CD4-positive, CD25-positive, alpha-beta regulatory T cell (primary cell): ENCODE measurements around the gene FYCO1. TPM values are rescaled to one million over a fixed set of nuclear protein-coding genes. Genes with fewer than 3 reads are reported as not detected.

ENCODE experiments used
- ATAC-seq, 2 donors: fragments of 150-1000 bp; cut with Tn5 transposase; one replicate each; pipeline ENCODE4 v1.10.0; 2021; ENCODE audit warnings: low read depth in 2 of 2, moderate number of reproducible peaks in 2 of 2, moderate library complexity in 1 of 2
- DNase-seq, 3 donors: peaks; one replicate each; pipeline versions ENCODE4 v3.0.0 to v3.0.0-alpha.2; 2012 to 2022; ENCODE audit warnings: mixed read lengths in 1 of 3
- H3K27ac ChIP-seq: one replicate; pipeline ENCODE4 v1.7.0; 2013; ENCODE audit warnings: mild to moderate bottlenecking, low read length; ENCODE audit not compliant: insufficient read depth, poor library complexity, severe bottlenecking
- H3K27me3 ChIP-seq: one replicate; pipeline ENCODE4 v1.7.0; 2013; ENCODE audit warnings: low read length; ENCODE audit not compliant: control insufficient read depth, insufficient read depth
- H3K36me3 ChIP-seq: one replicate; pipeline ENCODE4 v1.7.0; 2013; ENCODE audit warnings: mild to moderate bottlenecking, low read length, moderate library complexity; ENCODE audit not compliant: control insufficient read depth, insufficient read depth
- H3K4me1 ChIP-seq: 2 replicates; pipeline ENCODE4 v1.7.0; 2013; ENCODE audit warnings: mild to moderate bottlenecking, low read length; ENCODE audit not compliant: insufficient read depth, control insufficient read depth, poor library complexity, severe bottlenecking
- H3K4me3 ChIP-seq: one replicate; pipeline ENCODE4 v1.7.0; 2013; ENCODE audit warnings: low read depth, mild to moderate bottlenecking, low read length, moderate library complexity
- H3K9me3 ChIP-seq, 2 experiments: 1 replicate in 1 of 2; 2 replicates in 1 of 2; pipeline ENCODE4 v1.7.0; 2013; ENCODE audit warnings: low read length in 2 of 2, mild to moderate bottlenecking in 1 of 2, moderate library complexity in 1 of 2; ENCODE audit not compliant: control insufficient read depth in 2 of 2
- H3K27ac Mint-ChIP-seq, 3 donors: one replicate each; pipeline ENCODE4 v1.8.0; 2020 to 2022; ENCODE audit warnings: mild to moderate bottlenecking in 3 of 3, mixed read lengths in 3 of 3, moderate library complexity in 2 of 3
- H3K27me3 Mint-ChIP-seq: one replicate; pipeline ENCODE4 v1.8.0; 2022; ENCODE audit warnings: mild to moderate bottlenecking, mixed read lengths
- H3K36me3 Mint-ChIP-seq: one replicate; pipeline ENCODE4 v1.8.0; 2020; ENCODE audit warnings: mixed read lengths
- H3K4me1 Mint-ChIP-seq, 4 donors: one replicate each; pipeline ENCODE4 v1.8.0; 2020 to 2022; ENCODE audit warnings: mixed read lengths in 4 of 4, mild to moderate bottlenecking in 1 of 4
- H3K4me3 Mint-ChIP-seq, 4 donors: one replicate each; pipeline ENCODE4 v1.8.0; 2020 to 2022; ENCODE audit warnings: mild to moderate bottlenecking in 4 of 4, mixed read lengths in 4 of 4, moderate library complexity in 3 of 4
- H3K9me3 Mint-ChIP-seq, 7 donors: one replicate each; pipeline ENCODE4 v1.8.0; 2020 to 2022; ENCODE audit warnings: mixed read lengths in 7 of 7, mild to moderate bottlenecking in 3 of 7, moderate library complexity in 2 of 7
- polyA plus RNA-seq, 4 donors: library from polyadenylated mRNA; unstranded; fragments of 300-500 nt; fragmentation: Illumina TruSeq; gene quantifications; one replicate each; pipeline ENCODE4 v1.2.3, GENCODE V29; 2021
- total RNA-seq: library from RNA; stranded (reverse); gene quantifications from one replicate; pipeline ENCODE4 v1.2.3, GENCODE V29; 2022

FYCO1 gene
- total and polyA plus RNA-seq, 5 donors from 2014 or later: 2.1 to 42.5 (median 2.6) TPM

- ATAC-seq: peak; percentile 79 to 87
- DNase-seq: peak in 2 of 3 donors; percentile 47 to 79
- Mint-ChIP-seq H3K4me1 (peaks cover 12 to 69% (median 39%) of the 10 kb centered on the region in 4 donors), H3K4me3 (peak overlapping the region; percentile 15 to 83 (median 36)), H3K36me3 (peaks cover 79% of the 10 kb centered on the region), H3K27me3 (no peaks in the 10 kb centered on the region), H3K27ac (peak overlapping the region; percentile 74 to 89 (median 79)), H3K9me3 (no peaks in the 10 kb centered on the region)
- Histone ChIP-seq H3K36me3 (peaks cover 93% of the 10 kb centered on the region), H3K4me1 (peaks cover 47% of the 10 kb centered on the region), H3K27me3 (no peaks in the 10 kb centered on the region), H3K4me3 (peak overlapping the region; percentile 15), H3K27ac (peak overlapping the region; percentile 68), H3K9me3 (no peaks in the 10 kb centered on the region)
These were observed 44.7 kb downstream of the FYCO1 start for GRCh38 chr3:45950686-45951600.

GRCh38 chr3:45950131-45950530, 45.5 kb downstream of the FYCO1 start:
- H3K27ac ChIP-seq: peak overlapping the region; percentile 68
- H3K9me3 ChIP-seq: no peaks in the 10 kb centered on the region
- DNase-seq (no peak), ATAC-seq (no peak)
- H3K4me1 ChIP-seq: peaks cover 56% of the 10 kb centered on the region
- peaks cover 84% of the 10 kb centered on the region for H3K36me3 Mint-ChIP-seq
- peak overlapping the region; percentile 33 for H3K4me3 ChIP-seq
- H3K27ac Mint-ChIP-seq: peak overlapping the region in 2 of 3 donors; percentile 79 to 89
- no peaks in the 10 kb centered on the region for H3K27me3 Mint-ChIP-seq
- H3K36me3 ChIP-seq: peaks cover 91% of the 10 kb centered on the region
- no peaks in the 10 kb centered on the region for H3K27me3 ChIP-seq
- H3K4me1 Mint-ChIP-seq: peaks cover 13 to 77% (median 44%) of the 10 kb centered on the region in 4 donors
- no peaks in the 10 kb centered on the region for H3K9me3 Mint-ChIP-seq
- peak overlapping the region in 3 of 4 donors; percentile 28 to 83 (median 63) for H3K4me3 Mint-ChIP-seq

GRCh38 chr3:45949432-45949831, 46.2 kb downstream of the FYCO1 start:
- no peak overlapping the region for H3K4me3 ChIP-seq
- ATAC-seq (no peak), DNase-seq (no peak)
- Mint-ChIP-seq H3K9me3 (no peaks in the 10 kb centered on the region), H3K27me3 (no peaks in the 10 kb centered on the region), H3K4me3 (peak overlapping the region in 3 of 4 donors; percentile 8 to 63 (median 28)), H3K27ac (peak overlapping the region; percentile 47 to 88 (median 71)), H3K36me3 (peaks cover 82% of the 10 kb centered on the region), H3K4me1 (peaks cover 20 to 84% (median 50%) of the 10 kb centered on the region in 4 donors)
- H3K4me1 ChIP-seq: peaks cover 62% of the 10 kb centered on the region
- no peaks in the 10 kb centered on the region for H3K27me3 ChIP-seq
- no peaks in the 10 kb centered on the region for H3K9me3 ChIP-seq
- H3K27ac ChIP-seq: peak overlapping the region; percentile 68
- peaks cover 84% of the 10 kb centered on the region for H3K36me3 ChIP-seq

- Histone ChIP-seq H3K9me3 (no peaks in the 10 kb centered on the region), H3K4me1 (peaks cover 68% of the 10 kb centered on the region), H3K36me3 (peaks cover 79% of the 10 kb centered on the region), H3K4me3 (no peak overlapping the region), H3K27me3 (no peaks in the 10 kb centered on the region), H3K27ac (peak overlapping the region; percentile 16)
- no peak for DNase-seq
- H3K36me3 Mint-ChIP-seq: peaks cover 77% of the 10 kb centered on the region
- ATAC-seq: no peak
- peak overlapping the region in 2 of 4 donors; percentile 52 to 70 for H3K4me3 Mint-ChIP-seq
- no peaks in the 10 kb centered on the region for H3K27me3 Mint-ChIP-seq
- peak overlapping the region; percentile 47 to 88 (median 51) for H3K27ac Mint-ChIP-seq
- H3K9me3 Mint-ChIP-seq: no peaks in the 10 kb centered on the region
- peaks cover 20 to 87% (median 50%) of the 10 kb centered on the region in 4 donors for H3K4me1 Mint-ChIP-seq
These were observed 46.7 kb downstream of the FYCO1 start for GRCh38 chr3:45948881-45949280.

- Mint-ChIP-seq H3K27ac (peak overlapping the region; percentile 30 to 51 (median 47)), H3K4me3 (peak overlapping the region in 2 of 4 donors; percentile 52 to 70), H3K27me3 (no peaks in the 10 kb centered on the region), H3K9me3 (no peaks in the 10 kb centered on the region), H3K4me1 (peaks cover 25 to 87% (median 55%) of the 10 kb centered on the region in 4 donors), H3K36me3 (peaks cover 73% of the 10 kb centered on the region)
- H3K36me3 ChIP-seq: peaks cover 73% of the 10 kb centered on the region
- no peak overlapping the region for H3K4me3 ChIP-seq
- H3K27me3 ChIP-seq: no peaks in the 10 kb centered on the region
- peaks cover 70% of the 10 kb centered on the region for H3K4me1 ChIP-seq
- DNase-seq: no peak
- no peak for ATAC-seq
- peak overlapping the region; percentile 16 for H3K27ac ChIP-seq
- no peaks in the 10 kb centered on the region for H3K9me3 ChIP-seq
These were observed 47.3 kb downstream of the FYCO1 start for GRCh38 chr3:45948311-45948781.

GRCh38 chr3:45947361-45947760, 48.3 kb downstream of the FYCO1 start:
- ATAC-seq (no peak), DNase-seq (no peak)
- Histone ChIP-seq H3K4me3 (no peak overlapping the region), H3K9me3 (no peaks in the 10 kb centered on the region), H3K27me3 (no peaks in the 10 kb centered on the region), H3K4me1 (peaks cover 80% of the 10 kb centered on the region), H3K27ac (no peak overlapping the region), H3K36me3 (peaks cover 68% of the 10 kb centered on the region)
- no peaks in the 10 kb centered on the region for H3K27me3 Mint-ChIP-seq
- H3K4me1 Mint-ChIP-seq: peaks cover 29 to 88% (median 63%) of the 10 kb centered on the region in 4 donors
- peak overlapping the region in 1 of 3 donors; percentile 85 for H3K27ac Mint-ChIP-seq
- H3K4me3 Mint-ChIP-seq: peak overlapping the region in 2 of 4 donors; percentile 52 to 80
- peaks cover 63% of the 10 kb centered on the region for H3K36me3 Mint-ChIP-seq
- H3K9me3 Mint-ChIP-seq: no peaks in the 10 kb centered on the region

GRCh38 chr3:45946875-45947274, 48.7 kb downstream of the FYCO1 start:
- peak overlapping the region; percentile 71 to 85 (median 82) for H3K27ac Mint-ChIP-seq
- Histone ChIP-seq H3K27ac (no peak overlapping the region), H3K4me1 (peaks cover 84% of the 10 kb centered on the region), H3K36me3 (peaks cover 63% of the 10 kb centered on the region), H3K9me3 (no peaks in the 10 kb centered on the region), H3K4me3 (no peak overlapping the region), H3K27me3 (no peaks in the 10 kb centered on the region)
- H3K4me1 Mint-ChIP-seq: peaks cover 29 to 92% (median 63%) of the 10 kb centered on the region in 4 donors
- H3K27me3 Mint-ChIP-seq: no peaks in the 10 kb centered on the region
- peaks cover 58% of the 10 kb centered on the region for H3K36me3 Mint-ChIP-seq
- ATAC-seq (no peak), DNase-seq (no peak)
- no peaks in the 10 kb centered on the region for H3K9me3 Mint-ChIP-seq
- peak overlapping the region; percentile 25 to 80 (median 72) for H3K4me3 Mint-ChIP-seq
